MCF 10A (cell line): Measurements from ENCODE around the gene CCDC9B. TPM values are rescaled to one million over a fixed set of nuclear protein-coding genes. Genes with fewer than 3 reads are reported as not detected.

Source experiments
- BruUV-seq: library from RNA; stranded (reverse); fragments of 400-500 nt; replicated peaks from 2 replicates; lab custom pipeline; 2021; lab: Mats Ljungman, UMichigan
- CTCF ChIA-PET: fragments of 300-600 bp; sonication (Branson Sonifier 250); formaldehyde crosslinking; extraction: SDS; loops from one replicate; lab custom pipeline; 2021; ENCODE audit warnings: antibody characterized with exemption, inconsistent platforms; lab: Yijun Ruan, JAX
- POLR2A ChIA-PET: fragments of 300-600, 350-650 bp; sonication (Branson Sonifier 250); formaldehyde crosslinking; extraction: SDS; loops from one replicate; lab custom pipeline; 2020; ENCODE audit warnings: antibody characterized with exemption, inconsistent platforms; lab: Yijun Ruan, JAX
- DNase-seq: peaks from one replicate; pipeline ENCODE4 v3.0.0-alpha.2; 2018; ENCODE audit not compliant: unreplicated experiment
- H3K27ac Mint-ChIP-seq: one replicate; pipeline ENCODE4 v1.8.0; 2022; ENCODE audit warnings: mild to moderate bottlenecking, low read depth, mixed read lengths; ENCODE audit not compliant: unreplicated experiment
- H3K27me3 Mint-ChIP-seq: one replicate; pipeline ENCODE4 v1.8.0; 2022; ENCODE audit warnings: mixed read lengths; ENCODE audit not compliant: insufficient read depth, unreplicated experiment
- H3K36me3 Mint-ChIP-seq: one replicate; pipeline ENCODE4 v1.8.0; 2022; ENCODE audit warnings: mild to moderate bottlenecking, moderate library complexity, mixed read lengths; ENCODE audit not compliant: insufficient read depth, unreplicated experiment
- H3K4me1 Mint-ChIP-seq: one replicate; pipeline ENCODE4 v1.8.0; 2022; ENCODE audit warnings: mixed read lengths; ENCODE audit not compliant: insufficient read depth, unreplicated experiment
- H3K4me3 Mint-ChIP-seq: one replicate; pipeline ENCODE4 v1.8.0; 2022; ENCODE audit warnings: mild to moderate bottlenecking, moderate library complexity, mixed read lengths; ENCODE audit not compliant: unreplicated experiment
- H3K9me3 Mint-ChIP-seq: one replicate; pipeline ENCODE4 v1.8.0; 2022; ENCODE audit warnings: mixed read lengths; ENCODE audit not compliant: unreplicated experiment
- intact Hi-C: fragments of 100-400 bp; cut with micrococcal nuclease; formaldehyde crosslinking; loops from 2 replicates; pipeline ENCODE4 v1.14.1; 2022
- total RNA-seq: library from RNA; stranded (reverse); gene quantifications from 2 replicates; pipeline ENCODE4 v1.2.3, GENCODE V29; 2022
- TF ChIP-seq, protein P1 (sequence below): fragments of 200-600 bp; IDR thresholded peaks from one replicate; pipeline ENCODE4 v1.8.0; 2022; ENCODE audit warnings: antibody characterized with exemption, mild to moderate bottlenecking; ENCODE audit not compliant: unreplicated experiment

CCDC9B gene
- total RNA-seq, 1 experiment from 2014 or later: 36.0 TPM

- H3K4me3 Mint-ChIP-seq: no peak overlapping the region
- ChIA-PET CTCF (interaction anchor here (0.8 to 12.1 kb wide), 12 partner anchors 8 to 119 kb away, joined by 3 to 179 read pairs (median 35); partner anchors contain the start of gene INAFM2), POLR2A (interaction anchor here (0.5 to 6.2 kb wide), 3 partner anchors 10 to 126 kb away, joined by 3 to 62 read pairs (median 5); partner anchors contain the start of gene INAFM2)
- intact Hi-C loops: no loop called here
- H3K27me3 Mint-ChIP-seq: no peaks in the 10 kb centered on the region
- peaks cover 38% of the 10 kb centered on the region for H3K4me1 Mint-ChIP-seq
- DNase-seq: no peak
- H3K36me3 Mint-ChIP-seq: peaks cover 22% of the 10 kb centered on the region
- TF ChIP-seq, protein P1, sequence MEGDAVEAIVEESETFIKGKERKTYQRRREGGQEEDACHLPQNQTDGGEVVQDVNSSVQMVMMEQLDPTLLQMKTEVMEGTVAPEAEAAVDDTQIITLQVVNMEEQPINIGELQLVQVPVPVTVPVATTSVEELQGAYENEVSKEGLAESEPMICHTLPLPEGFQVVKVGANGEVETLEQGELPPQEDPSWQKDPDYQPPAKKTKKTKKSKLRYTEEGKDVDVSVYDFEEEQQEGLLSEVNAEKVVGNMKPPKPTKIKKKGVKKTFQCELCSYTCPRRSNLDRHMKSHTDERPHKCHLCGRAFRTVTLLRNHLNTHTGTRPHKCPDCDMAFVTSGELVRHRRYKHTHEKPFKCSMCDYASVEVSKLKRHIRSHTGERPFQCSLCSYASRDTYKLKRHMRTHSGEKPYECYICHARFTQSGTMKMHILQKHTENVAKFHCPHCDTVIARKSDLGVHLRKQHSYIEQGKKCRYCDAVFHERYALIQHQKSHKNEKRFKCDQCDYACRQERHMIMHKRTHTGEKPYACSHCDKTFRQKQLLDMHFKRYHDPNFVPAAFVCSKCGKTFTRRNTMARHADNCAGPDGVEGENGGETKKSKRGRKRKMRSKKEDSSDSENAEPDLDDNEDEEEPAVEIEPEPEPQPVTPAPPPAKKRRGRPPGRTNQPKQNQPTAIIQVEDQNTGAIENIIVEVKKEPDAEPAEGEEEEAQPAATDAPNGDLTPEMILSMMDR: no peak
- no peak overlapping the region for H3K27ac Mint-ChIP-seq
- no peaks in the 10 kb centered on the region for H3K9me3 Mint-ChIP-seq
- no TSS peak for BruUV-seq
Measured at GRCh38 chr15:40336744-40337122, 4.0 kb downstream of the CCDC9B start.

- TF ChIP-seq, protein P1: no peak
- Mint-ChIP-seq H3K27me3 (no peaks in the 10 kb centered on the region), H3K9me3 (no peaks in the 10 kb centered on the region), H3K4me3 (no peak overlapping the region), H3K4me1 (peaks cover 35% of the 10 kb centered on the region), H3K27ac (no peak overlapping the region), H3K36me3 (peaks cover 27% of the 10 kb centered on the region)
- ChIA-PET POLR2A (interaction anchor here (0.5 to 6.2 kb wide), 3 partner anchors 9 to 127 kb away, joined by 3 to 62 read pairs (median 5); partner anchors contain the start of gene INAFM2), CTCF (interaction anchor here (0.5 to 12.1 kb wide), 13 partner anchors 8 to 119 kb away, joined by 3 to 179 read pairs (median 8); partner anchors contain the start of gene INAFM2)
- intact Hi-C loops: no loop called here
- BruUV-seq: no TSS peak
- no peak for DNase-seq
Measured at GRCh38 chr15:40335938-40336743, 4.6 kb downstream of the CCDC9B start.

DNA sequence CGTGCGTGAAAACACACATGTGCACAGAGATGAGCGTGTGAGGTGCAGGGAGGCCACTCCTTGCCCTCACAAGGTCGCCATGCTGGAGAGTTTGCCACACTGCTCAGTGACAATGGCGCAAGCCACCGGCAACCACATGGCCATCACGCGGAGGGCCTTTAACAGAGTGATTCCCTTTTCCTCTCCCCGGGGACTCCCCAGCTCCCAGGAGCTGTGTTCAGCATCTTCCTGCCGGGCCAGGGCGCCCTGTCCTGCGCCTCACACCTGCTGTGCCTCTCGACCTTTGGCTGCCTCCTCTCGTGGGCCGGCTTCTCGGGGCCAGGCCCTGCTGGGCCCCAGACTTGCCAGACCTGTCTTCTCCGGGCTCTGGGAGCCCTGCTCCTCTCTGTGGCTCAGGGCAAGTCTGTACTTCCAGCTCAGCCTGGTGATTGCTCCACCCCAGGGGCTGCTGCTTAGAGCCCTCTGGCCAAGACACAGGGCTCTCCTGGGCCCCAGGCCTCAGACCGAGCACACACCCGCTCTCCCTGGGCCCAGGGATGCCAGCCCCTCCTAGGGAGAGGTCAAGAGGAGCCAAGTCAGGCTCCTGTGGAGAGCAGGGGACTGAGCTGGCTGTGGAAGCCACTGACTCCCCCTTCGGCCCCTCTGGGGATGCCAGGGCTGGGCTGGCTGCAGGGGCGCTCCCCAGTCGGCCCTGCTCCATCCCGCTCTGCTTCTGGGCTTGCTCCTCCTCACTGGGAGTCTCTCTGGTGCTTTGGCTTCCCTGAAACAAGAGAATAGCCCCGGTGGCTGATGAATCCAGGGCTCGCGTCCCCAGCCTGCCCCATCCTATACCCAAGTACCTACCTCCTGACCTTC lies 5.6 kb downstream of the CCDC9B start:
- DNase-seq: no peak
- Mint-ChIP-seq H3K4me1 (peaks cover 38% of the 10 kb centered on the region), H3K36me3 (peaks cover 27% of the 10 kb centered on the region), H3K9me3 (no peaks in the 10 kb centered on the region), H3K4me3 (no peak overlapping the region), H3K27ac (no peak overlapping the region), H3K27me3 (no peaks in the 10 kb centered on the region)
- intact Hi-C loops: no loop called here
- ChIA-PET POLR2A (interaction anchor here (1.1 kb wide), 1 partner anchor 8 kb away, joined by 3 read pairs; no protein-coding TSS in a partner anchor), CTCF (interaction anchor here (0.5 to 12.1 kb wide), 11 partner anchors 7 to 371 kb away, joined by 3 to 179 read pairs (median 4); partner anchors contain the start of gene INAFM2)
- no TSS peak for BruUV-seq
- TF ChIP-seq, protein P1: no peak
